Left lung (tissue), 10 donors: ENCODE measurements around the gene MYOM1. TPM values are rescaled to one million over a fixed set of nuclear protein-coding genes. Genes with fewer than 3 reads are reported as not detected.
A peak's percentile ranks its signal among the peaks of the same experiment; 100 is the strongest.
"Not testable (repeated sequence)": the region's sequence is repeated elsewhere in the genome, so short reads cannot be mapped to it uniquely, and the experiment has no call there.

Source experiments
- ATAC-seq: fragments of 200-7000 bp; cut with Tn5 transposase; one replicate; pipeline ENCODE4 v1.9.1; 2020; ENCODE audit warnings: moderate library complexity
- DNase-seq, 4 donors: peaks; one replicate each; pipeline ENCODE4 v3.0.0-alpha.2; 2013 to 2020
- H3K27ac ChIP-seq, 2 donors: fragments of 200-600 bp; sonication (generic) in 1 of 2; one replicate each; pipeline versions ENCODE4 v1.5.0 to v1.8.0; 2020 to 2021
- H3K27me3 ChIP-seq, 2 donors: fragments of 200-600 bp; sonication (generic) in 1 of 2; one replicate each; pipeline versions ENCODE4 v1.5.0 to v1.8.0; 2020 to 2021
- H3K36me3 ChIP-seq, 2 donors: fragments of 200-600 bp; sonication (generic) in 1 of 2; one replicate each; pipeline versions ENCODE4 v1.5.0 to v1.8.0; 2020 to 2021
- H3K4me1 ChIP-seq, 2 donors: fragments of 200-600 bp; one replicate each; pipeline ENCODE4 v1.8.0; 2021
- H3K4me3 ChIP-seq, 2 donors: fragments of 200-600 bp; sonication (generic) in 1 of 2; one replicate each; pipeline versions ENCODE4 v1.5.0 to v1.8.0; 2020 to 2021; ENCODE audit warnings: mild to moderate bottlenecking in 1 of 2
- H3K9me3 ChIP-seq, 2 donors: fragments of 200-600 bp; sonication (generic) in 1 of 2; one replicate each; pipeline versions ENCODE4 v1.5.0 to v1.8.0; 2020 to 2021
- intact Hi-C, 2 donors: fragments of 100-400 bp; cut with DNase I; formaldehyde crosslinking; loops; one replicate each; pipeline versions ENCODE4 v1.11.2 to v1.14.2; 2022
- polyA plus RNA-seq, 6 donors: library from polyadenylated mRNA; unstranded; fragments of 120-200 nt; gene quantifications; one replicate each; pipeline ENCODE4 v1.2.1, GENCODE V29; 2013; ENCODE audit not compliant: insufficient read length in 6 of 6
- total RNA-seq, 2 donors: library from RNA; stranded (reverse); fragmentation: NEBNext Ultra II Directional; extraction: Animal tissue kit (Norgen Biotek cat#: 25700); gene quantifications; one replicate each; pipeline ENCODE4 v1.2.1, GENCODE V29; 2021
- TF ChIP-seq, protein P1 (sequence below), 2 donors: fragments of 200-600 bp; sonication (generic) in 1 of 2; IDR thresholded peaks; one replicate each; pipeline versions ENCODE4 v1.5.0 to v1.8.0; 2021; ENCODE audit warnings: antibody characterized with exemption in 2 of 2
- donor health status: DM: no; HTN: yes; CAD: no.
- donor health status: DM: no; HTN: no; CAD: no.

The MYOM1 gene
- total and polyA plus RNA-seq, 8 donors: 1.5 to 4.5 (median 2.4) TPM

DNA sequence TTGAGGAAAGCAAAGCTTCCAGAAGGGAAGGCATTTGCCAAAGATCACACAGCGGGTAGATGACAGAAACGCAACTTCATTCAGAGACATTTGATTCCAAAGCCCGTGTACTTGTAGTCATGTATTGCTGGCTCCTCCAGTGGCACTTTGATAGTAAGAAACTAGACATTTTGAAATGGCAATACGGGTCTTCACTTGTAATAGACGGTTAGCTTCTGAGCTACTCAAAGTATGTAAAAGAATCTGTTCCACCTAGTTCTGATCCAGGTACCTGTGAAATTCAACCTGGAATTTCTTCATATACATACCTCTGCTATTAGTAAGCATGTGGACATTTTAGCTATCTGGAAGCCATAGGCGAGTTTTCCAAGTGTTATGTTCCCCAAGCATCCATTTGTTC, 1.7 kb upstream of the MYOM1 start:
- H3K27ac ChIP-seq: no peak overlapping the region

GRCh38 chr18:3220868-3221267, 1.1 kb upstream of the MYOM1 start:
- ATAC-seq, H3K9me3 ChIP-seq, H3K27ac ChIP-seq, H3K27me3 ChIP-seq, intact Hi-C loops, H3K4me1 ChIP-seq, DNase-seq, H3K36me3 ChIP-seq, H3K4me3 ChIP-seq: not testable (repeated sequence)

More for the DNA sequence above, 1.7 kb upstream of the MYOM1 start:
- no peaks in the 10 kb centered on the region for H3K27me3 ChIP-seq
- H3K36me3 ChIP-seq: no peaks in the 10 kb centered on the region
- no peaks in the 10 kb centered on the region for H3K9me3 ChIP-seq
- no peak overlapping the region for H3K4me3 ChIP-seq
- TF ChIP-seq, protein P1, sequence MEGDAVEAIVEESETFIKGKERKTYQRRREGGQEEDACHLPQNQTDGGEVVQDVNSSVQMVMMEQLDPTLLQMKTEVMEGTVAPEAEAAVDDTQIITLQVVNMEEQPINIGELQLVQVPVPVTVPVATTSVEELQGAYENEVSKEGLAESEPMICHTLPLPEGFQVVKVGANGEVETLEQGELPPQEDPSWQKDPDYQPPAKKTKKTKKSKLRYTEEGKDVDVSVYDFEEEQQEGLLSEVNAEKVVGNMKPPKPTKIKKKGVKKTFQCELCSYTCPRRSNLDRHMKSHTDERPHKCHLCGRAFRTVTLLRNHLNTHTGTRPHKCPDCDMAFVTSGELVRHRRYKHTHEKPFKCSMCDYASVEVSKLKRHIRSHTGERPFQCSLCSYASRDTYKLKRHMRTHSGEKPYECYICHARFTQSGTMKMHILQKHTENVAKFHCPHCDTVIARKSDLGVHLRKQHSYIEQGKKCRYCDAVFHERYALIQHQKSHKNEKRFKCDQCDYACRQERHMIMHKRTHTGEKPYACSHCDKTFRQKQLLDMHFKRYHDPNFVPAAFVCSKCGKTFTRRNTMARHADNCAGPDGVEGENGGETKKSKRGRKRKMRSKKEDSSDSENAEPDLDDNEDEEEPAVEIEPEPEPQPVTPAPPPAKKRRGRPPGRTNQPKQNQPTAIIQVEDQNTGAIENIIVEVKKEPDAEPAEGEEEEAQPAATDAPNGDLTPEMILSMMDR (IDR thresholded peaks at IDR 0.05): no peak
- intact Hi-C loops: no loop called here
- no peak for ATAC-seq
- DNase-seq: no peak
- no peaks in the 10 kb centered on the region for H3K4me1 ChIP-seq

GRCh38 chr18:3219241-3219630, 532 bp downstream of the MYOM1 start:
- DNase-seq: no peak
- H3K27ac ChIP-seq: no peak overlapping the region
- H3K27me3 ChIP-seq: no peaks in the 10 kb centered on the region
- H3K4me1 ChIP-seq: no peaks in the 10 kb centered on the region
- H3K36me3 ChIP-seq: no peaks in the 10 kb centered on the region
- H3K9me3 ChIP-seq: no peaks in the 10 kb centered on the region
- H3K4me3 ChIP-seq: no peak overlapping the region
- intact Hi-C loops: no loop called here
- TF ChIP-seq, protein P1 (IDR thresholded peaks at IDR 0.05): no peak
- no peak for ATAC-seq

- TF ChIP-seq, protein P1 (IDR thresholded peaks at IDR 0.05): no peak
- intact Hi-C loops: no loop called here
- DNase-seq (no peak), ATAC-seq (no peak)
- no peaks in the 10 kb centered on the region for H3K4me1 ChIP-seq
- no peak overlapping the region for H3K27ac ChIP-seq
- H3K36me3 ChIP-seq: no peaks in the 10 kb centered on the region
- H3K9me3 ChIP-seq: no peaks in the 10 kb centered on the region
- H3K27me3 ChIP-seq: no peaks in the 10 kb centered on the region
- H3K4me3 ChIP-seq: no peak overlapping the region
Measured at GRCh38 chr18:3218819-3219218, 949 bp downstream of the MYOM1 start.

GRCh38 chr18:3217948-3218647, 1.7 kb downstream of the MYOM1 start:
- H3K27ac ChIP-seq: no peak overlapping the region
- peak; percentile 91 for ATAC-seq

More at GRCh38 chr18:3217948-3218647, 1.7 kb downstream of the MYOM1 start:
- Histone ChIP-seq H3K27me3 (no peaks in the 10 kb centered on the region), H3K4me1 (peaks cover 0 to 6% of the 10 kb centered on the region in 2 donors), H3K9me3 (no peaks in the 10 kb centered on the region), H3K36me3 (no peaks in the 10 kb centered on the region), H3K4me3 (no peak overlapping the region)
- peak in 1 of 4 donors; percentile 26 for DNase-seq
- TF ChIP-seq, protein P1 (IDR thresholded peaks at IDR 0.05): no peak
- intact Hi-C loops: no loop called here
